Skeletal muscle tissue (tissue), 1 donor: Measurements from ENCODE around the gene TIMM17B. TPM values are rescaled to one million over a fixed set of nuclear protein-coding genes. Genes with fewer than 3 reads are reported as not detected.

ENCODE experiments used
- total RNA-seq: library from RNA; depleted of rRNA; stranded (reverse); fragments of >200 nt; gene quantifications from one replicate; pipeline ENCODE4 v1.2.3, GENCODE V29; 2014

Gene TIMM17B
- total RNA-seq, 1 donor from 2014 or later: 25.1 TPM

Other genes with a start within 250 kb of the TIMM17B start
- gene WAS, start 214.0 kb downstream of the TIMM17B start, total RNA-seq: 1.0 TPM
- 2.6 TPM for gene SUV39H1, start 201.0 kb downstream of the TIMM17B start, total RNA-seq
- gene GLOD5, start 136.0 kb downstream of the TIMM17B start, total RNA-seq: not detected
- 1.6 TPM for gene GATA1, start 111.2 kb downstream of the TIMM17B start, total RNA-seq
- 79.3 TPM for gene HDAC6, start 95.7 kb downstream of the TIMM17B start, total RNA-seq
- gene ERAS, start 71.3 kb downstream of the TIMM17B start, total RNA-seq: not detected
- not detected for gene PCSK1N, start 62.2 kb downstream of the TIMM17B start, total RNA-seq
- gene PQBP1, start 162 bp upstream of the TIMM17B start, total RNA-seq: 45.4 TPM
- gene SLC35A2, start 13.9 kb upstream of the TIMM17B start, total RNA-seq: 6.3 TPM
- gene PIM2, start 21.3 kb upstream of the TIMM17B start, total RNA-seq: 3.1 TPM
- 16.2 TPM for gene OTUD5, start 59.8 kb upstream of the TIMM17B start, total RNA-seq
- 0.52 TPM for gene KCND1, start 74.1 kb upstream of the TIMM17B start, total RNA-seq
- gene GRIPAP1, start 104.5 kb upstream of the TIMM17B start, total RNA-seq: 10.4 TPM
- 8.4 TPM for gene TFE3, start 145.6 kb upstream of the TIMM17B start, total RNA-seq
- 0.52 TPM for gene CCDC120, start 161.2 kb upstream of the TIMM17B start, total RNA-seq
- 4.7 TPM for gene PRAF2, start 176.2 kb upstream of the TIMM17B start, total RNA-seq
- gene WDR45, start 182.1 kb upstream of the TIMM17B start, total RNA-seq: 26.6 TPM
- gene GPKOW, start 226.0 kb upstream of the TIMM17B start, total RNA-seq: 20.4 TPM